OCI-M1 (cell line): ENCODE measurements around the gene PLAC1.

Experiments
- DNase-seq: peaks from one replicate; lab custom pipeline; 2025; lab: John Stamatoyannopoulos, UW

The PLAC1 gene

GRCh38 chrX:134588806-134589205 lies 69.5 kb downstream of the PLAC1 start:
- DNase-seq: no peak

- no peak for DNase-seq
These were observed 77.4 kb downstream of the PLAC1 start for GRCh38 chrX:134580907-134581306.

- no peak for DNase-seq
These were observed 84.6 kb downstream of the PLAC1 start for GRCh38 chrX:134573683-134574035.

GRCh38 chrX:134572816-134573682 lies 85.2 kb downstream of the PLAC1 start:
- DNase-seq: peak; percentile 1

GRCh38 chrX:134571796-134572195 lies 86.5 kb downstream of the PLAC1 start:
- no peak for DNase-seq

GRCh38 chrX:134570899-134571298 lies 87.4 kb downstream of the PLAC1 start:
- peak; percentile 54 for DNase-seq

GRCh38 chrX:134570509-134570846 lies 87.8 kb downstream of the PLAC1 start:
- no peak for DNase-seq

- DNase-seq: peak; percentile 47
These were observed 89.0 kb downstream of the PLAC1 start for GRCh38 chrX:134569306-134569705.

- DNase-seq: no peak
These were observed 89.8 kb downstream of the PLAC1 start for GRCh38 chrX:134568285-134569016.

GRCh38 chrX:134566506-134566905 lies 91.8 kb downstream of the PLAC1 start:
- no peak for DNase-seq

GRCh38 chrX:134562002-134562401 lies 96.3 kb downstream of the PLAC1 start:
- DNase-seq: no peak

- DNase-seq: no peak
These were observed 100.1 kb downstream of the PLAC1 start for GRCh38 chrX:134558133-134558532.

- DNase-seq: peak; percentile 55
These were observed 104.0 kb downstream of the PLAC1 start for GRCh38 chrX:134554291-134554690.

- DNase-seq: no peak
These were observed 105.9 kb downstream of the PLAC1 start for GRCh38 chrX:134552351-134552750.

GRCh38 chrX:134551376-134552048 lies 106.8 kb downstream of the PLAC1 start:
- no peak for DNase-seq

GRCh38 chrX:134548257-134549201 lies 109.7 kb downstream of the PLAC1 start:
- DNase-seq: peak; percentile 60

- no peak for DNase-seq
These were observed 111.1 kb downstream of the PLAC1 start for GRCh38 chrX:134547047-134547679.

- DNase-seq: no peak
These were observed 112.1 kb downstream of the PLAC1 start for GRCh38 chrX:134546187-134546586.

GRCh38 chrX:134545510-134545909 lies 112.8 kb downstream of the PLAC1 start:
- DNase-seq: no peak

GRCh38 chrX:134544513-134545151 lies 113.6 kb downstream of the PLAC1 start:
- no peak for DNase-seq

GRCh38 chrX:134544135-134544512 lies 114.1 kb downstream of the PLAC1 start:
- no peak for DNase-seq
